Measurements from ENCODE around the gene FGF2. TPM values are rescaled to one million over a fixed set of nuclear protein-coding genes. Genes with fewer than 3 reads are reported as not detected.
"Not testable (repeated sequence)": the region's sequence is repeated elsewhere in the genome, so short reads cannot be mapped to it uniquely, and the experiment has no call there.

The FGF2 gene
- total and polyA plus RNA-seq, 2 donors (not counting 1 experiment from before 2014, with no cell fraction given) = 0.13 TPM; not detected in 1

- H3K4me3 Mint-ChIP-seq; H3K79me2 ChIP-seq (ENCODE audit: control insufficient read depth, insufficient read depth, low read length); ATAC-seq (ENCODE audit: low read depth); H3K4me2 ChIP-seq (replicated peaks; ENCODE audit: low read depth, low read length, poor library complexity, severe bottlenecking); H3K36me3 ChIP-seq (replicated peaks in 1 of 2; ENCODE audit: control extremely low read depth in 1 of 2, control insufficient read depth in 1 of 2, extremely low read depth in 1 of 2, insufficient read depth in 2 of 2, low read length in 1 of 2); H3K4me1 ChIP-seq (ENCODE audit: control insufficient read depth in 2 of 2, insufficient read depth in 2 of 2, low read length in 2 of 2); H2AFZ ChIP-seq (ENCODE audit: insufficient read depth, low read depth, low read length, poor library complexity, severe bottlenecking); intact Hi-C loops (cut with micrococcal nuclease); H3K9me3 ChIP-seq (ENCODE audit: control extremely low read depth in 1 of 3, control insufficient read depth in 2 of 3, insufficient read depth in 1 of 3, low read length in 2 of 3); H3K4me3 ChIP-seq (ENCODE audit: control extremely low read depth in 1 of 5, extremely low read depth in 1 of 5, insufficient read depth in 1 of 5, low read depth in 2 of 5, low read length in 4 of 5); H3K27ac Mint-ChIP-seq; H3K27ac ChIP-seq (ENCODE audit: low read length in 2 of 2); H3K9me3 Mint-ChIP-seq (ENCODE audit: insufficient read depth); H3K27me3 ChIP-seq (replicated peaks in 1 of 4; ENCODE audit: control extremely low read depth in 1 of 4, control insufficient read depth in 3 of 4, insufficient read depth in 4 of 4, low read length in 3 of 4); DNase-seq; H3K4me1 Mint-ChIP-seq; CTCF ChIA-PET; POLR2A ChIA-PET; H4K20me1 ChIP-seq (ENCODE audit: control insufficient read depth, insufficient read depth, low read length, poor library complexity, severe bottlenecking); H3K9ac ChIP-seq (ENCODE audit: low read length): not testable (repeated sequence)
- peaks cover 15% of the 10 kb centered on the region for H3K27me3 Mint-ChIP-seq
- 100% methylated on average over 2 of the region's 3 CpGs for WGBS (ENCODE audit: insufficient coverage)
Measured at GRCh38 chr4:122812823-122813222, 13.8 kb upstream of the FGF2 start.

- Histone ChIP-seq H3K4me2 (replicated peaks; ENCODE audit: low read depth, low read length, poor library complexity, severe bottlenecking) (no peak overlapping the region), H2AFZ (ENCODE audit: insufficient read depth, low read depth, low read length, poor library complexity, severe bottlenecking) (no peak overlapping the region), H3K9ac (ENCODE audit: low read length) (no peak overlapping the region), H3K4me3 (ENCODE audit: control extremely low read depth in 1 of 5, extremely low read depth in 1 of 5, insufficient read depth in 1 of 5, low read depth in 2 of 5, low read length in 4 of 5) (no peak overlapping the region), H3K27ac (ENCODE audit: low read length in 2 of 2) (no peak overlapping the region), H3K4me1 (ENCODE audit: control insufficient read depth in 2 of 2, insufficient read depth in 2 of 2, low read length in 2 of 2) (no peaks in the 10 kb centered on the region), H3K79me2 (ENCODE audit: control insufficient read depth, insufficient read depth, low read length) (no peaks in the 10 kb centered on the region), H3K27me3 (replicated peaks in 1 of 4; ENCODE audit: control extremely low read depth in 1 of 4, control insufficient read depth in 3 of 4, insufficient read depth in 4 of 4, low read length in 3 of 4) (no peaks in the 10 kb centered on the region), H3K36me3 (replicated peaks in 1 of 2; ENCODE audit: control extremely low read depth in 1 of 2, control insufficient read depth in 1 of 2, extremely low read depth in 1 of 2, insufficient read depth in 2 of 2, low read length in 1 of 2) (no peaks in the 10 kb centered on the region), H3K9me3 (ENCODE audit: control extremely low read depth in 1 of 3, control insufficient read depth in 2 of 3, insufficient read depth in 1 of 3, low read length in 2 of 3) (no peaks in the 10 kb centered on the region), H4K20me1 (ENCODE audit: control insufficient read depth, insufficient read depth, low read length, poor library complexity, severe bottlenecking) (no peaks in the 10 kb centered on the region)
- no CpG with 5 or more reads among the region's 2 CpGs for WGBS (ENCODE audit: insufficient coverage)
- Mint-ChIP-seq H3K9me3 (ENCODE audit: insufficient read depth) (no peaks in the 10 kb centered on the region), H3K27ac (no peak overlapping the region), H3K4me1 (no peaks in the 10 kb centered on the region), H3K4me3 (no peak overlapping the region), H3K27me3 (peaks cover 19% of the 10 kb centered on the region)
- DNase-seq = no peak
- ATAC-seq (ENCODE audit: low read depth) = no peak
- CTCF ChIA-PET = no interaction called here
- TF ChIP-seq CTCF (IDR thresholded peaks at IDR 0.05) = no peak
- no peak for TF ChIP-seq EZH2 (IDR thresholded peaks at IDR 0.05; ENCODE audit: borderline replicate concordance, insufficient read depth, low read depth, low read length, poor library complexity, severe bottlenecking)
- POLR2A ChIA-PET = no interaction called here
- intact Hi-C loops (cut with micrococcal nuclease) = no loop called here
Measured at GRCh38 chr4:122814426-122814825, 12.2 kb upstream of the FGF2 start.
